Astrocyte of the cerebellum (primary cell): ENCODE data around the gene KCNAB2.
"Not testable (repeated sequence)": the region's sequence is repeated elsewhere in the genome, so short reads cannot be mapped to it uniquely, and the experiment has no call there.

Experiments used
- DNase-seq: peaks from one replicate; pipeline ENCODE4 v3.0.0-alpha.2; 2011; ENCODE audit warnings: low read depth
- H3K4me3 ChIP-seq: 2 replicates; pipeline ENCODE4 v1.5.1; 2011; ENCODE audit warnings: mild to moderate bottlenecking, low read depth, low read length, moderate library complexity
- in situ Hi-C: cut with HindIII; loops from 2 replicates; pipeline ENCODE4 v1.10.0; 2017; ENCODE audit warnings: low sequenced_read_pairs
- TF ChIP-seq, protein P1 (sequence below): IDR thresholded peaks from 2 replicates; pipeline ENCODE4 v1.5.1; 2012; ENCODE audit warnings: low read length, low read depth, moderate library complexity, mild to moderate bottlenecking; ENCODE audit errors: missing control alignments

Gene KCNAB2

DNA sequence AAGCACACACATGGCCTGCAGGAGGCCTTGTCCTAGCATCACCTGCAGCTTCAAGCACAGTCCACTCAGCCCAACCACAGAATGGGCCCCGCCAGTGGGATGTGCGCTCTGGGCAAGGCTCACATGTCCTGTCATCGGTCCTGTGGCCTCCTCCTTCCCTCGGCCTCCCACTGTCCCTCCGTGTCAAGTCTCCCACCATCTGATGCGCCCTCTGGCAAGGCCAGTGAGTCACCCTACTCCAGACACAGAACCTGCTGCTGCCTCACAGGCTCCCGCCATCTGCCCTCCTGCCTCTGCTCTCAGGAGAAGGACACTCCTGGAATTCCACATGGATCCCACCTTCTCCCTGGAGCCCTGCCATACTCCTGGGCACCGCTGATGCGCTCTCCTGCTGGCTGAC lies 14.2 kb downstream of the KCNAB2 start:
- H3K4me3 ChIP-seq, result no peak overlapping the region
- no peak for DNase-seq
- in situ Hi-C loops, result no loop called here
- TF ChIP-seq, protein P1, sequence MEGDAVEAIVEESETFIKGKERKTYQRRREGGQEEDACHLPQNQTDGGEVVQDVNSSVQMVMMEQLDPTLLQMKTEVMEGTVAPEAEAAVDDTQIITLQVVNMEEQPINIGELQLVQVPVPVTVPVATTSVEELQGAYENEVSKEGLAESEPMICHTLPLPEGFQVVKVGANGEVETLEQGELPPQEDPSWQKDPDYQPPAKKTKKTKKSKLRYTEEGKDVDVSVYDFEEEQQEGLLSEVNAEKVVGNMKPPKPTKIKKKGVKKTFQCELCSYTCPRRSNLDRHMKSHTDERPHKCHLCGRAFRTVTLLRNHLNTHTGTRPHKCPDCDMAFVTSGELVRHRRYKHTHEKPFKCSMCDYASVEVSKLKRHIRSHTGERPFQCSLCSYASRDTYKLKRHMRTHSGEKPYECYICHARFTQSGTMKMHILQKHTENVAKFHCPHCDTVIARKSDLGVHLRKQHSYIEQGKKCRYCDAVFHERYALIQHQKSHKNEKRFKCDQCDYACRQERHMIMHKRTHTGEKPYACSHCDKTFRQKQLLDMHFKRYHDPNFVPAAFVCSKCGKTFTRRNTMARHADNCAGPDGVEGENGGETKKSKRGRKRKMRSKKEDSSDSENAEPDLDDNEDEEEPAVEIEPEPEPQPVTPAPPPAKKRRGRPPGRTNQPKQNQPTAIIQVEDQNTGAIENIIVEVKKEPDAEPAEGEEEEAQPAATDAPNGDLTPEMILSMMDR, result no peak

- in situ Hi-C loops, result no loop called here
- no peak overlapping the region for H3K4me3 ChIP-seq
- TF ChIP-seq, protein P1, result no peak
- no peak for DNase-seq
Measured at GRCh38 chr1:6062670-6063069, 17.0 kb downstream of the KCNAB2 start.

GRCh38 chr1:6063532-6064053 lies 17.9 kb downstream of the KCNAB2 start:
- DNase-seq, H3K4me3 ChIP-seq, in situ Hi-C loops: not testable (repeated sequence)

DNA sequence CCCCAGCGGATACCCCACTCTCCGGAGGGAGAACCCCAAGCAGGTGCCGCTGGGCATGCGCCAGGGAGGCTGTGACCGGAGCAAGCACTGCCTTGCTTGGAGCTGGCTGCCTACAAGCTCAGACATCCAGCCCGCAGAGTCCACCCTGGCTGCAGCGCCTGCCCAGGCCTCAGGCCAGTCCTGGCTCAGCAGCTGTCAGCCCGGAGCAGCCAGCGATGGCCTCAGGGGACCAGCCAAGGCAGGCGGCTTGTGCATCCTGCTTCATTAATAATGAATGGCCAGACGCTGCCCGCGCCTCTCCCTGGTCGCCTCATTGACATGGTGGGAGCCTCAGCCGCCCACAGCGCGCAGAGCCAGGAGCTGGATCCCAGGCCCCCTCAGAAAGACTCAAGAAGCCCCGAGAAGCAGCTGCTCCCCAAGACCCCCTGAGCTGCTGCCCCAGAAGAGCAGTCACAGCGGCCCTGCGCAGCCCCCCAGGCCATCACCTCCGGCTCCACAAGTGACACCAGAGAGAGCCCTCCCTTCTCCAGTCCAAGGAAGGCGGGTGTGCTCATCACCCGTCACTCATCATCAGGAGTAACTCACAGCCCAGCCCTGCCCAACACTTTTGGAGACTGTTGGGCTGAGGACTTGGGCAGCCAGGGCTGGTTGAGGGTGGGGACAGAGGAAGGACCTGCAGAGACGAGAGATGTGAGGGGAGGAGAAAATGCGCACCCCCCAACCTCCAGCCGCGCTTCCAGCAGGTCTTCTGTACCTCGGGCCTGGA lies 19.6 kb downstream of the KCNAB2 start:
- no peak for DNase-seq
- H3K4me3 ChIP-seq, result no peak overlapping the region
- TF ChIP-seq, protein P1, result no peak
- in situ Hi-C loops, result no loop called here

GRCh38 chr1:6066680-6067079 lies 21.0 kb downstream of the KCNAB2 start:
- DNase-seq, result no peak
- in situ Hi-C loops, result no loop called here
- TF ChIP-seq, protein P1, result no peak
- H3K4me3 ChIP-seq, result no peak overlapping the region

- TF ChIP-seq, protein P1, result no peak
- in situ Hi-C loops, result no loop called here
- no peak for DNase-seq
- no peak overlapping the region for H3K4me3 ChIP-seq
Measured at GRCh38 chr1:6068073-6068472, 22.4 kb downstream of the KCNAB2 start.

DNA sequence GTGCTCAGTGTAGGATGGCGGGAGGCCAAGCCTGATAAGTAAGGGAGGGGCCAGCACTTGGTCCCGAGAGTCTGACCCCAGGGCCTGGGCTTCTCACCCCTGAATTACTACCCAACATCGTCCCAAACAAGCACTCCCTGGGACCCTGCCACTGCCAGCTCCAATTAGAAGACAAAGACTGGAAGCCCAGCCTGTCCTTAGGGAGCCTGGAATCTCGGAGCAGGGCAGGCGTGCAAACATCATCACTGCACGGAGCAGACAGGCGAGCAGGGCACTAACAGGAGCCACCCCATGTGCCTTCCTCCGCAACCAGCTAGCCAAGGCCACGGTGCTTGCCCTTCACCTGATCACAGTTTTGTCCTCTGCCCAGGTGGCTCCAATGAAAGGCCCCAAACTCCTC lies 23.2 kb downstream of the KCNAB2 start:
- no peak overlapping the region for H3K4me3 ChIP-seq
- TF ChIP-seq, protein P1, result no peak
- DNase-seq, result no peak
- in situ Hi-C loops, result no loop called here
